Measurements from ENCODE around the gene SH3PXD2B. TPM values are rescaled to one million over a fixed set of nuclear protein-coding genes. Genes with fewer than 3 reads are reported as not detected.
"Not testable (repeated sequence)": the region's sequence is repeated elsewhere in the genome, so short reads cannot be mapped to it uniquely, and the experiment has no call there.

Gene SH3PXD2B
- total RNA-seq, 1 donor, result 0.52 TPM

- Histone ChIP-seq H3K4me1 (ENCODE audit: insufficient read depth, low read length) (no peaks in the 10 kb centered on the region), H3K27me3 (ENCODE audit: insufficient read depth, low read length) (no peaks in the 10 kb centered on the region), H3K9me3 (ENCODE audit: low read depth, low read length) (no peaks in the 10 kb centered on the region), H3K4me3 (ENCODE audit: low read length) (no peak overlapping the region)
These were observed 74.8 kb downstream of the SH3PXD2B start for GRCh38 chr5:172379481-172379880.

DNA sequence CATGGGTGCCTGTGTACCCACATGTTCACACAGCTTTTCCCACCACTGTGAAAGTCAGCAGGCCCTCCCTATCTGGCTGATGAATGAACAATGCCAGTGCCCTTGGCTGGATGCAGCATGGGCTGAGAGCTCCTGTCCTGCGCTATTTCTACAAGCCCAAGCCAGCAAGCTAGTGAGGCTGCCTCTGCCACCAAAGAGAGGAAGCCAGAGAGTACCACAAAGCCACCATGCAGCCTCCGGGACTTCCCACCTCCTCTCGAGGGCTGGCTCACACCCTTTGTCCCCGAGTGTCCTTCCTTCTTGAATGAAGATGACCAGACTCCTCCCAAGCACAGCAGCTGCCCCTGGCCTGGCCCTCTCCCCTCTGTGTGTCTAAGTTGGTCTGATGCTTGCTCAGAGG lies 76.5 kb downstream of the SH3PXD2B start:
- no peaks in the 10 kb centered on the region for H3K4me1 ChIP-seq (ENCODE audit: insufficient read depth, low read length)
- no peaks in the 10 kb centered on the region for H3K27me3 ChIP-seq (ENCODE audit: insufficient read depth, low read length)
- H3K4me3 ChIP-seq (ENCODE audit: low read length), result no peak overlapping the region
- H3K9me3 ChIP-seq (ENCODE audit: low read depth, low read length), result no peaks in the 10 kb centered on the region

DNA sequence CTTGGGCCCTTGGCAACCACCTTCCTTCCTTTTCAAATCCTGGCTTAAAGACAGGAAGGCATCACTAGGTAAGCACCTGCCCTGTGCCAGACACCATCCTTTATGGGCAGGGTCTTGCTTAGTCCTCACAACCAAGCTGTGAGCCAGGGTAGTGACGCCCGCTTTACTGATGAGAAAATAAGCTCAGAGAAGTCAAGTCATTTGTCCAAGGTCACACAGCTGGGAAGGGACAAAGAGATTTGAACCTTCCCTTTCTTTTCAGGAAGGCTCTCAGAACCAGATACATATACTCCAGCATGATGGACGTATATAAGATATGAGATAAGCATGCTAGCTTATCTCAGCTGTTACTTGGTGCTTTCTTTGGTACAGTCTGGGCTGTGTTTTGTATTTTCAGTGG lies 76.9 kb downstream of the SH3PXD2B start:
- no peaks in the 10 kb centered on the region for H3K27me3 ChIP-seq (ENCODE audit: insufficient read depth, low read length)
- no peaks in the 10 kb centered on the region for H3K4me1 ChIP-seq (ENCODE audit: insufficient read depth, low read length)
- H3K4me3 ChIP-seq (ENCODE audit: low read length), result no peak overlapping the region
- H3K9me3 ChIP-seq (ENCODE audit: low read depth, low read length), result no peaks in the 10 kb centered on the region

DNA sequence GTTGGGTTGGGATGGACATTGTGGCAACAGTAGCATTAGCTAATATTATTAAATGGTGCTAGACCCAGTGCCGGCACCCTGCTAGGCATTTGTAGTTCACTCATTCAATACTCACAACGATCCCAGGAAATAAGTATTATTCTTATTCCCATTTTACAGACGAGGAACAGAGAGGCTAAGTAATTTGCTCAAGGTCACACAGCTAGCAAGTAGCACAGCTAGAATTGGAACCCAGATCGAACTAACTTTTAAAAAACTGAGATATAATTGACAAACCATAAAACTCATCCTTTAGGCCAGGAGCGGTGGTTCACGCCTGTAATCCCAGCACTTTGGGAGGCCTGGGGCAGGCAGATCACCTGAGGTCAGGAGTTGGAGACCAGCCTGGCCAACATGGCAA lies 79.5 kb downstream of the SH3PXD2B start:
- Histone ChIP-seq H3K27me3 (ENCODE audit: insufficient read depth, low read length) (no peaks in the 10 kb centered on the region), H3K4me3 (ENCODE audit: low read length) (no peak overlapping the region), H3K4me1 (ENCODE audit: insufficient read depth, low read length) (no peaks in the 10 kb centered on the region), H3K9me3 (ENCODE audit: low read depth, low read length) (peaks cover 9% of the 10 kb centered on the region)

GRCh38 chr5:172373680-172374079 lies 80.6 kb downstream of the SH3PXD2B start:
- H3K4me1 ChIP-seq (ENCODE audit: insufficient read depth, low read length), result no peaks in the 10 kb centered on the region
- H3K9me3 ChIP-seq (ENCODE audit: low read depth, low read length), result peaks cover 9% of the 10 kb centered on the region
- H3K4me3 ChIP-seq (ENCODE audit: low read length), result no peak overlapping the region
- H3K27me3 ChIP-seq (ENCODE audit: insufficient read depth, low read length), result no peaks in the 10 kb centered on the region

- no peaks in the 10 kb centered on the region for H3K27me3 ChIP-seq (ENCODE audit: insufficient read depth, low read length)
- H3K9me3 ChIP-seq (ENCODE audit: low read depth, low read length), result peaks cover 9% of the 10 kb centered on the region
- H3K4me1 ChIP-seq (ENCODE audit: insufficient read depth, low read length), result no peaks in the 10 kb centered on the region
- H3K4me3 ChIP-seq (ENCODE audit: low read length), result no peak overlapping the region
These were observed 82.6 kb downstream of the SH3PXD2B start for GRCh38 chr5:172371684-172372083.

GRCh38 chr5:172370648-172371545 lies 83.4 kb downstream of the SH3PXD2B start:
- Histone ChIP-seq H3K4me1 (ENCODE audit: insufficient read depth, low read length) (no peaks in the 10 kb centered on the region), H3K4me3 (ENCODE audit: low read length) (no peak overlapping the region), H3K27me3 (ENCODE audit: insufficient read depth, low read length) (no peaks in the 10 kb centered on the region), H3K9me3 (ENCODE audit: low read depth, low read length) (peaks cover 9% of the 10 kb centered on the region)

DNA sequence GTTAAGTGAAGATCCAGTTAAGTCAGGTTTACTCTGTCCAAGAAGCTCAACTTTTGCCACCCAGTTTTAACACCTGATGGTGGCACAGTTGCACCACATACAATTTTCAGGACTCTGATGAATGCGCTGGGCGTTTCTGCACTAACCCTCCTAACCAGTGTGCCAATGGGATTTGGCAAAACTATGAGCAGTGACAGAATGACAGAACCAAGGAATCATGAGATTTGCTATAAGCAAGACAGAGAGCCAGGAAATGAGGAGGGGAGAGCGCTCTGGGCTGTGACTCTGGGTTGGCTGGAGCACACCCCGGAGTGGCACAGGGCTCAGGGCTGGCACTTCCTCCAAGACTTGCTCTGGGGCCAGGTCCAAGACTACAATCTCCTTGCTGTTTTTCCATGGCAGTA lies 84.1 kb downstream of the SH3PXD2B start:
- Histone ChIP-seq H3K27me3 (ENCODE audit: insufficient read depth, low read length) (no peaks in the 10 kb centered on the region), H3K4me3 (ENCODE audit: low read length) (no peak overlapping the region), H3K4me1 (ENCODE audit: insufficient read depth, low read length) (peaks cover under 1% of the 10 kb centered on the region), H3K9me3 (ENCODE audit: low read depth, low read length) (peaks cover 9% of the 10 kb centered on the region)

GRCh38 chr5:172368699-172369098 lies 85.6 kb downstream of the SH3PXD2B start:
- not testable (repeated sequence) for H3K9me3 ChIP-seq (ENCODE audit: low read depth, low read length); H3K4me1 ChIP-seq (ENCODE audit: insufficient read depth, low read length); H3K4me3 ChIP-seq (ENCODE audit: low read length); H3K27me3 ChIP-seq (ENCODE audit: insufficient read depth, low read length)

DNA sequence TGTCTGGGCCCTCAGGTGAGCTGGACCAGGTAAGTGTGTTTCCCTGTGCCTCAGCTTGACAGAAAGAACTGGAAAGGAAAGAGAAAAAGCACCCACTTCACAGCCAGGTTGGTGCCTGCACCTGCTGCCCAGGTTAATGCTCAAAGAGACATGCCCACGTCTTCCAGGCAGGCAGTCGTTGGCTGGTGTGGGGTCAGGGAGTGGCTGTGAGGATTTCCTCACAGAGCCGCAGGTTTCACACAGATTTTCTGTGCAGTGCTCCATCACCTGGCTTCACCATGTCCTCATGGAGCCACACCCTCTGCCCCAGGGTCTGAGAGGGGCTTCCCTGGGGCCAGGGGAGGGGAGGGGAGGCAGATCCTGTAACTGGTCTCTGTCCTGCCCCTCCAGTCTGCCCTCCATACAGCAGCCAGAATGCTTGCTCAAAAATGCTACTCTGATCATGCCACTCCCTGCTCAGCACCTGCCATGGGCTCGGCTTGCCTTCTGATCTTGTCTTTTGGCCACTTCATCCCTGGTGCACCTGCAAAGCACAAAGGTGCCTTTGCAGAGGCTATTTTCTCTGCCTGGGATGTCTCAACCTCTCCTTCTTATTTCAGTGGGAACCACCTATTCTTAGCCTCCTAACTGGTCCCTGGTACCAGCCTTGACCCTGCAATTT lies 88.2 kb downstream of the SH3PXD2B start:
- peaks cover 4% of the 10 kb centered on the region for H3K9me3 ChIP-seq (ENCODE audit: low read depth, low read length)
- no peak overlapping the region for H3K4me3 ChIP-seq (ENCODE audit: low read length)
- H3K4me1 ChIP-seq (ENCODE audit: insufficient read depth, low read length), result peaks cover 16% of the 10 kb centered on the region
- H3K27me3 ChIP-seq (ENCODE audit: insufficient read depth, low read length), result no peaks in the 10 kb centered on the region

- Histone ChIP-seq H3K9me3 (ENCODE audit: low read depth, low read length) (no peaks in the 10 kb centered on the region), H3K4me3 (ENCODE audit: low read length) (no peak overlapping the region), H3K4me1 (ENCODE audit: insufficient read depth, low read length) (peaks cover 16% of the 10 kb centered on the region), H3K27me3 (ENCODE audit: insufficient read depth, low read length) (no peaks in the 10 kb centered on the region)
These were observed 89.6 kb downstream of the SH3PXD2B start for GRCh38 chr5:172364773-172365172.

- H3K4me1 ChIP-seq (ENCODE audit: insufficient read depth, low read length), result peaks cover 16% of the 10 kb centered on the region
- no peaks in the 10 kb centered on the region for H3K27me3 ChIP-seq (ENCODE audit: insufficient read depth, low read length)
- H3K4me3 ChIP-seq (ENCODE audit: low read length), result no peak overlapping the region
- H3K9me3 ChIP-seq (ENCODE audit: low read depth, low read length), result no peaks in the 10 kb centered on the region
These were observed 91.6 kb downstream of the SH3PXD2B start for GRCh38 chr5:172362755-172363154.

- no peaks in the 10 kb centered on the region for H3K9me3 ChIP-seq (ENCODE audit: low read depth, low read length)
- no peak overlapping the region for H3K4me3 ChIP-seq (ENCODE audit: low read length)
- H3K27me3 ChIP-seq (ENCODE audit: insufficient read depth, low read length), result no peaks in the 10 kb centered on the region
These were observed 92.6 kb downstream of the SH3PXD2B start for GRCh38 chr5:172361566-172362238.

DNA sequence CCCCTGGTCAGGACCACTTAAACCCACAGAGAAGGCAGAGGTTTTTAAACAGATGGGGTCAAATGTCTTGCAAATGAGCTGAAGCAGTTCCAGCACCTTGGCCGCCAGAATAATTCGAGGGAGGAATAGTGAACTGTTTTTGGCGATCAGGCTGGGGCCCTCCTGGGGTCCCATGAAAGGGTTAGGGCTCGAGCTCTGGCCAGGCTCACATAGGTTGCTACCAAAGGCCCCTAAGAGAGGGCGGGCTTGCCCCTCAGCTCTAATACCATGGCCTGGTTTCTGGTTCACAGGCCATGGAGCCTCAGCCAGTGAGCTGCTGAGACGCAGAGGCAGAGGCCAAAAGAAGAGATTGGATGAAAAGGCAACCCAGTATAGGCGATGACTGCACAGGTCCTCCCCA lies 96.0 kb downstream of the SH3PXD2B start:
- Histone ChIP-seq H3K27me3 (ENCODE audit: insufficient read depth, low read length) (no peaks in the 10 kb centered on the region), H3K4me1 (ENCODE audit: insufficient read depth, low read length) (peaks cover 10% of the 10 kb centered on the region), H3K4me3 (ENCODE audit: low read length) (no peak overlapping the region), H3K9me3 (ENCODE audit: low read depth, low read length) (no peaks in the 10 kb centered on the region)

More at GRCh38 chr5:172361566-172362238, 92.6 kb downstream of the SH3PXD2B start:
- peaks cover 16% of the 10 kb centered on the region for H3K4me1 ChIP-seq (ENCODE audit: insufficient read depth, low read length)

DNA sequence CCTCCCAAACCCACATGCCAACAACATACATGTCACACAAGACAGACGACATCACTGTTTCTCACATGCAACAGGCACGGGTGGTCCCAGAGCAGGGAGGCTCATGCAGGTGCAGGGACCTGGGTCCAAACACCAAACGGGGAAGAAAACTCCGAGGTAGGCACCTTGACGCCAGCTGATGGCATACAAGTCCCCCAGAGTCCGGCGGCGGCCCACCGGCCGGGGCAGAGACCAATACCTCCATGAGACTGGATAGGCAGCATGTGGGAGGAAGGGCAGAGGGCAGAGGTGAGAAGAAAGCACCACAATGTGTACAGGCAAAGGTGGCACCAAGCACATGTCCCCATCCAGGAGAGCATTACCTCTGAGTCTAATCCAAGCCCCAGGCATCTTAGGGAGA lies 97.8 kb downstream of the SH3PXD2B start:
- no peaks in the 10 kb centered on the region for H3K9me3 ChIP-seq (ENCODE audit: low read depth, low read length)
- no peaks in the 10 kb centered on the region for H3K27me3 ChIP-seq (ENCODE audit: insufficient read depth, low read length)
- no peaks in the 10 kb centered on the region for H3K4me1 ChIP-seq (ENCODE audit: insufficient read depth, low read length)
- no peak overlapping the region for H3K4me3 ChIP-seq (ENCODE audit: low read length)

All from mononuclear cell (primary cell).